ENCODE results near the gene PRKG1.
"Not testable (repeated sequence)": the region's sequence is repeated elsewhere in the genome, so short reads cannot be mapped to it uniquely, and the experiment has no call there.

The PRKG1 gene

GRCh38 chr10:51170518-51171245 is 96.4 kb downstream of the PRKG1 start:
- no peak for DNase-seq (ENCODE audit: low read depth)

GRCh38 chr10:51171946-51172345 is 97.7 kb downstream of the PRKG1 start:
- peak; percentile 36 for DNase-seq (ENCODE audit: low read depth)

GRCh38 chr10:51176976-51177695 is 102.8 kb downstream of the PRKG1 start:
- peak; percentile 36 for DNase-seq (ENCODE audit: low read depth)

- DNase-seq (ENCODE audit: low read depth) = no peak
These were observed 104.3 kb downstream of the PRKG1 start for GRCh38 chr10:51178634-51179033.

- DNase-seq (ENCODE audit: low read depth) = no peak
These were observed 105.9 kb downstream of the PRKG1 start for GRCh38 chr10:51180141-51180540.

- no peak for DNase-seq (ENCODE audit: low read depth)
These were observed 109.5 kb downstream of the PRKG1 start for GRCh38 chr10:51183783-51184182.

GRCh38 chr10:51186361-51186760 is 112.1 kb downstream of the PRKG1 start:
- no peak for DNase-seq (ENCODE audit: low read depth)

- no peak for DNase-seq (ENCODE audit: low read depth)
These were observed 113.7 kb downstream of the PRKG1 start for GRCh38 chr10:51188008-51188407.

GRCh38 chr10:51188866-51189265 is 114.6 kb downstream of the PRKG1 start:
- no peak for DNase-seq (ENCODE audit: low read depth)

- no peak for DNase-seq (ENCODE audit: low read depth)
These were observed 122.4 kb downstream of the PRKG1 start for GRCh38 chr10:51196508-51197175.

- DNase-seq (ENCODE audit: low read depth) = no peak
These were observed 123.9 kb downstream of the PRKG1 start for GRCh38 chr10:51198170-51198569.

GRCh38 chr10:51201947-51202346 is 127.7 kb downstream of the PRKG1 start:
- no peak for DNase-seq (ENCODE audit: low read depth)

GRCh38 chr10:51203359-51203758 is 129.1 kb downstream of the PRKG1 start:
- no peak for DNase-seq (ENCODE audit: low read depth)

GRCh38 chr10:51204066-51204465 is 129.8 kb downstream of the PRKG1 start:
- DNase-seq (ENCODE audit: low read depth) = no peak

- no peak for DNase-seq (ENCODE audit: low read depth)
These were observed 130.4 kb downstream of the PRKG1 start for GRCh38 chr10:51204701-51205100.

GRCh38 chr10:51206500-51206899 is 132.2 kb downstream of the PRKG1 start:
- DNase-seq (ENCODE audit: low read depth) = no peak

GRCh38 chr10:51212937-51213336 is 138.7 kb downstream of the PRKG1 start:
- DNase-seq (ENCODE audit: low read depth) = not testable (repeated sequence)

- DNase-seq (ENCODE audit: low read depth) = no peak
These were observed 140.2 kb downstream of the PRKG1 start for GRCh38 chr10:51214207-51215196.

- DNase-seq (ENCODE audit: low read depth) = no peak
These were observed 141.9 kb downstream of the PRKG1 start for GRCh38 chr10:51215951-51216834.

GRCh38 chr10:51217505-51217904 is 143.2 kb downstream of the PRKG1 start:
- DNase-seq (ENCODE audit: low read depth) = no peak

GRCh38 chr10:51224671-51225161 is 150.4 kb downstream of the PRKG1 start:
- DNase-seq (ENCODE audit: low read depth) = peak; percentile 78
